ENCODE data around the gene FAT1. TPM values are rescaled to one million over a fixed set of nuclear protein-coding genes. Genes with fewer than 3 reads are reported as not detected.

Gene FAT1
- total RNA-seq, 6 experiments from 2014 or later: 32.9 to 173 (median 69.7) TPM

DNA sequence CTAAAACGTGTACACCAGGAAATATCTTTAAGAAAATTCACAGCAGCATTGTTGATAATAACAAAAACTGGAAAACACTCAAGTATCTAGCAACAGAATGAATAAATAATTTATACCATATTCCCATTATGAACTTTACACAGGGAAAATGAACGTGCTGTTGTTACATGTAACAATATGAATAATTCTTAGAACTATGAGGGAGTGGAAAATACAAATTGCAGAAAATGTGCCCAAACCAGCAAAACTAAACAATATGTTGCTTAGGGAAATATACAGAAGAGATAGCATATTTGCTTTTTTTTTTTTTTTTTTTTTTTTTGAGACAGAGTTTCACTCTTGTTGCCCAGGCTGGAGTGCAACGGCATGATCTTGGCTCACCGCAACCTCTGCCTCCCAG lies 14.8 kb upstream of the FAT1 start:
- no peak overlapping the region for H3K27ac ChIP-seq
- no peak overlapping the region for H3K4me3 ChIP-seq
- WGBS (ENCODE audit: insufficient coverage, low coverage, low lambda C conversion rate, missing lambda C conversion rate): 68% methylated on average over 2 of the region's 4 CpGs
- no peaks in the 10 kb centered on the region for H3K4me1 ChIP-seq
- intact Hi-C loops (cut with DNase I): no loop called here
- TF ChIP-seq POLR2A (IDR thresholded peaks at IDR 0.05): no peak
- H3K27me3 ChIP-seq: no peaks in the 10 kb centered on the region
- ATAC-seq (no peak), DNase-seq (no peak)
- no peaks in the 10 kb centered on the region for H3K36me3 ChIP-seq
- no peaks in the 10 kb centered on the region for H3K9me3 ChIP-seq

DNA sequence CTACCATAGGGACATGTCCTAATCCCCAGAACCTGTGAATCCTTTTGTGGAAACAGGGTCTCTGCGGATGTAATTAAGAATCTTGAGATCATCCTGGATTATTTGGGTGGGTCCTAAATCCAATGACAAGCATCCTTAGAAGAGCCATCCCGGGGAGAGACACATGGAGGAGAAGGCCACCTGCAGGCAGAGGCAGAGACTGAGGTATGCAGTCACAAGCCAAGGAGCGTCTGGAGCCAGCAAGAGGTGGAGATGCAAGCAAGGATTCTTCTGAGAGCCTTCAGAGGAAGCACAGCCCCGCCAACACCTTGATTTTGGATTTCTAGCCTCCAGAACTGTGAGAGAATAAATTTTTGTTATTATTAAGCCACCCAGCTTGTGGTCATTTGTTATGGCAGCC lies 13.8 kb upstream of the FAT1 start:
- no peaks in the 10 kb centered on the region for H3K9me3 ChIP-seq
- intact Hi-C loops (cut with DNase I): no loop called here
- H3K27me3 ChIP-seq: no peaks in the 10 kb centered on the region
- no peak overlapping the region for H3K4me3 ChIP-seq
- ATAC-seq (no peak), DNase-seq (no peak)
- no peak overlapping the region for H3K27ac ChIP-seq
- H3K36me3 ChIP-seq: no peaks in the 10 kb centered on the region
- no peaks in the 10 kb centered on the region for H3K4me1 ChIP-seq
- 53% methylated on average over 3 of the region's 4 CpGs for WGBS (ENCODE audit: insufficient coverage, low coverage, low lambda C conversion rate, missing lambda C conversion rate)
- TF ChIP-seq CTCF (IDR thresholded peaks at IDR 0.05) (no peak), POLR2A (IDR thresholded peaks at IDR 0.05) (no peak)

DNA sequence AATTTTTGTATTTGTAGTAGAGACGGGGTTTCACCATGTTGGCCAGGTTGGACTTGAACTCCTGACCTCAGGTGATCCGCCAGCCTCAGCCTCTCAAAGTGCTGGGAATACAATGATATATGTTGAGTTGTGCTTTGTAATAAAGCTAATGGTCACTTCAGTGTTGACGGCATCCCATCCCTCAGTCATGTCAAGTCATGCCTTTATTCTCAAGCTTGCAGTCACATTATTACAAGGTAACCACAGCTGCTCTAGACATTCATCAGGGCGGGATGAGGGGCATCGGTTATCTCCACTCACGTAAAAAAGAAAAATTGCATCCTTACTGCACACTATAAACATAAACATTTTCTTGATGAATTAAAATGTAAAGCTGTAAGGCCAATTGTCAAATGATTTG lies 12.8 kb upstream of the FAT1 start:
- no peaks in the 10 kb centered on the region for H3K27me3 ChIP-seq
- intact Hi-C loops (cut with DNase I): no loop called here
- no peak overlapping the region for H3K27ac ChIP-seq
- 91% methylated on average over 6 of the region's 6 CpGs for WGBS (ENCODE audit: insufficient coverage, low coverage, low lambda C conversion rate, missing lambda C conversion rate)
- TF ChIP-seq CTCF (IDR thresholded peaks at IDR 0.05): no peak
- no peak for TF ChIP-seq POLR2A (IDR thresholded peaks at IDR 0.05)
- ATAC-seq (no peak), DNase-seq (no peak)
- H3K36me3 ChIP-seq: no peaks in the 10 kb centered on the region
- H3K9me3 ChIP-seq: no peaks in the 10 kb centered on the region
- H3K4me1 ChIP-seq: no peaks in the 10 kb centered on the region
- H3K4me3 ChIP-seq: no peak overlapping the region

DNA sequence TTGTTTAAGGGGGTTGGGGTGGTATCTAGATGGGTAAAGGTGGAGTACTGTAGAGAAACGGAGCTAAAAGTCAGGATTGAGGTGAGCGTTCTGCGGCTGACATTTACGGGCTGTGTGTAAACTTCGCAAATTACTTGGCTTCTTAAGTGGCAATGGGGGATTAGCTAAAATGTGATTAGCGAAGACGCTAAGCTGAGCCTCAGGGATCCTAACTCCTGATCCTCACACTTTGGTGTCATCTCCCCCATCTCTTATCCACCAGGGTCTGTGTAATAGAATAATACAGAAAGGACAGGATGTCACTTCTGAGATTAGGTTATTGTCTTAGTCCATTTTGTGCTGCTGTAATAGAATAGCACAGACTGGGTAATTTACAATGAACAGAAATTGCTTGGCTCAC lies 10.6 kb upstream of the FAT1 start:
- TF ChIP-seq POLR2A (IDR thresholded peaks at IDR 0.05) (no peak), CTCF (IDR thresholded peaks at IDR 0.05) (no peak)
- H3K9me3 ChIP-seq: no peaks in the 10 kb centered on the region
- no peaks in the 10 kb centered on the region for H3K27me3 ChIP-seq
- H3K27ac ChIP-seq: no peak overlapping the region
- DNase-seq: no peak
- no peak overlapping the region for H3K4me3 ChIP-seq
- intact Hi-C loops (cut with DNase I): no loop called here
- 84% methylated on average over 7 of the region's 7 CpGs for WGBS (ENCODE audit: insufficient coverage, low coverage, low lambda C conversion rate, missing lambda C conversion rate)
- ATAC-seq: no peak
- H3K4me1 ChIP-seq: no peaks in the 10 kb centered on the region
- H3K36me3 ChIP-seq: no peaks in the 10 kb centered on the region

DNA sequence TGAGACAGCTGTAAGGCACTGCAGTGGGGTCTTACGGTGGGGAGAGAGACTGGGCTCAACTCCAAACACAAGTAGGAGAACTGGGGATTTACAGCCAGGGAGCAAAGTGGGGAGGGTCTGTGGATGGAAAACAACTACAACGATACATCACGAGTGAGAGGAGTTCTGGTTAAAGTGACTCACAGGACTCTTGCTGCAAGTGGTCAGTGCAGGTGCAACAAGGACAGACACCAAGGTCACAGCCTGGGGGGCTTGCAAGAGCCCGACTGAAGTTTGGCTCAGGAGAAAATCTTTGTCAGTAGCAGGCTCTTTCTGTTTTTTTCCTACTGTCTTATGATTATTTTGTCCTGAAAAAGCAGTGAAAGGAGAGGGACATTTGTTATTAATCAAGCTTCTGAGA lies 10.1 kb upstream of the FAT1 start:
- no peak for DNase-seq
- no peak overlapping the region for H3K4me3 ChIP-seq
- intact Hi-C loops (cut with DNase I): no loop called here
- H3K9me3 ChIP-seq: no peaks in the 10 kb centered on the region
- 17% methylated on average over 4 of the region's 4 CpGs for WGBS (ENCODE audit: insufficient coverage, low coverage, low lambda C conversion rate, missing lambda C conversion rate)
- no peaks in the 10 kb centered on the region for H3K4me1 ChIP-seq
- no peaks in the 10 kb centered on the region for H3K27me3 ChIP-seq
- no peak overlapping the region for H3K27ac ChIP-seq
- no peak for TF ChIP-seq CTCF (IDR thresholded peaks at IDR 0.05)
- TF ChIP-seq POLR2A (IDR thresholded peaks at IDR 0.05): no peak
- peak in 1 of 4 donors; percentile 59 for ATAC-seq
- H3K36me3 ChIP-seq: no peaks in the 10 kb centered on the region

Data from right lobe of liver (tissue), 6 donors.